Skeletal muscle tissue (tissue), 4 donors: Measurements from ENCODE around the gene SLFNL1. TPM values are rescaled to one million over a fixed set of nuclear protein-coding genes. Genes with fewer than 3 reads are reported as not detected.

Experiments used
- H3K27ac ChIP-seq: one replicate; pipeline ENCODE4 v1.7.0; 2013; ENCODE audit warnings: mild to moderate bottlenecking, low read depth, low read length, inconsistent platforms
- H3K27me3 ChIP-seq, 3 donors: one replicate each; pipeline ENCODE4 v1.7.0; 2013; ENCODE audit warnings: low read length in 3 of 3; ENCODE audit not compliant: control insufficient read depth in 3 of 3, insufficient read depth in 3 of 3
- H3K36me3 ChIP-seq, 3 donors: one replicate each; pipeline ENCODE4 v1.7.0; 2013; ENCODE audit warnings: low read length in 3 of 3; ENCODE audit not compliant: control insufficient read depth in 3 of 3, insufficient read depth in 3 of 3
- H3K4me1 ChIP-seq, 3 donors: one replicate each; pipeline ENCODE4 v1.7.0; 2013; ENCODE audit warnings: low read length in 3 of 3, mild to moderate bottlenecking in 3 of 3; ENCODE audit not compliant: control insufficient read depth in 3 of 3, insufficient read depth in 3 of 3
- H3K4me3 ChIP-seq, 3 donors: one replicate each; pipeline ENCODE4 v1.7.0; 2013; ENCODE audit warnings: low read length in 3 of 3
- H3K9ac ChIP-seq, 3 donors: one replicate each; pipeline ENCODE4 v1.7.0; 2013; ENCODE audit warnings: low read length in 3 of 3, mild to moderate bottlenecking in 3 of 3, moderate library complexity in 2 of 3, low read depth in 1 of 3
- H3K9me3 ChIP-seq, 3 donors: one replicate each; pipeline ENCODE4 v1.7.0; 2013; ENCODE audit warnings: low read length in 3 of 3; ENCODE audit not compliant: control insufficient read depth in 3 of 3
- total RNA-seq: library from RNA; depleted of rRNA; stranded (reverse); fragments of >200 nt; gene quantifications from one replicate; pipeline ENCODE4 v1.2.3, GENCODE V29; 2014
- donor health status: Osteomylitis.

SLFNL1 gene
- total RNA-seq, result 0.52 TPM

- Histone ChIP-seq H3K27me3 (no peaks in the 10 kb centered on the region), H3K4me1 (peaks cover 0 to 6% (median 4%) of the 10 kb centered on the region in 3 donors), H3K9me3 (no peaks in the 10 kb centered on the region), H3K27ac (no peak within 1 kb of the TSS), H3K4me3 (no peak within 1 kb of the TSS), H3K9ac (no peak within 1 kb of the TSS), H3K36me3 (peaks cover 10 to 12% (median 11%) of the 10 kb centered on the region in 3 donors)
Observed at GRCh38 chr1:41021526-41022308, at the start of gene SLFNL1. Gene SLFNL1 (minus strand): TSS chr1:41021725. CDS start chr1:41020660, 1,065 bp downstream.

- no peaks in the 10 kb centered on the region for H3K4me1 ChIP-seq
- H3K9me3 ChIP-seq, result no peaks in the 10 kb centered on the region
- H3K9ac ChIP-seq, result no peak overlapping the region
- H3K4me3 ChIP-seq, result no peak overlapping the region
- no peaks in the 10 kb centered on the region for H3K27me3 ChIP-seq
- H3K36me3 ChIP-seq, result peaks cover 0 to 14% (median 0%) of the 10 kb centered on the region in 3 donors
- H3K27ac ChIP-seq, result no peak overlapping the region
Observed at GRCh38 chr1:41056907-41057306, 35.4 kb upstream of the SLFNL1 start.

- no peaks in the 10 kb centered on the region for H3K9me3 ChIP-seq
- H3K4me1 ChIP-seq, result no peaks in the 10 kb centered on the region
- H3K4me3 ChIP-seq, result no peak overlapping the region
- H3K36me3 ChIP-seq, result peaks cover 7 to 18% (median 12%) of the 10 kb centered on the region in 3 donors
- H3K9ac ChIP-seq, result no peak overlapping the region
- H3K27ac ChIP-seq, result no peak overlapping the region
- no peaks in the 10 kb centered on the region for H3K27me3 ChIP-seq
Observed at GRCh38 chr1:41053316-41053715, 31.8 kb upstream of the SLFNL1 start.

- Histone ChIP-seq H3K9ac (no peak overlapping the region), H3K36me3 (peaks cover 7 to 30% (median 14%) of the 10 kb centered on the region in 3 donors), H3K4me1 (peaks cover 9 to 12% (median 11%) of the 10 kb centered on the region in 3 donors), H3K27me3 (no peaks in the 10 kb centered on the region), H3K9me3 (no peaks in the 10 kb centered on the region), H3K27ac (no peak overlapping the region), H3K4me3 (no peak overlapping the region)
Observed at GRCh38 chr1:41051022-41051421, 29.5 kb upstream of the SLFNL1 start.

GRCh38 chr1:41048540-41048939 is 27.0 kb upstream of the SLFNL1 start:
- H3K9ac ChIP-seq, result no peak overlapping the region

GRCh38 chr1:41046347-41046775 is 24.8 kb upstream of the SLFNL1 start:
- H3K9ac ChIP-seq, result peak overlapping the region; percentile 34 to 55 (median 45)
- H3K4me1 ChIP-seq, result peaks cover 22 to 36% (median 27%) of the 10 kb centered on the region in 3 donors
- H3K9me3 ChIP-seq, result no peaks in the 10 kb centered on the region
- no peaks in the 10 kb centered on the region for H3K27me3 ChIP-seq
- H3K27ac ChIP-seq, result peak overlapping the region; percentile 69
- H3K36me3 ChIP-seq, result peaks cover 5 to 26% (median 14%) of the 10 kb centered on the region in 3 donors
- peak overlapping the region; percentile 10 to 24 (median 12) for H3K4me3 ChIP-seq

More at GRCh38 chr1:41048540-41048939, 27.0 kb upstream of the SLFNL1 start:
- Histone ChIP-seq H3K4me1 (peaks cover 22 to 34% (median 27%) of the 10 kb centered on the region in 3 donors), H3K4me3 (no peak overlapping the region), H3K9me3 (no peaks in the 10 kb centered on the region), H3K27ac (no peak overlapping the region), H3K27me3 (no peaks in the 10 kb centered on the region), H3K36me3 (peaks cover 7 to 29% (median 14%) of the 10 kb centered on the region in 3 donors)

GRCh38 chr1:41045740-41046139 is 24.2 kb upstream of the SLFNL1 start:
- H3K9me3 ChIP-seq, result no peaks in the 10 kb centered on the region
- no peaks in the 10 kb centered on the region for H3K27me3 ChIP-seq
- H3K27ac ChIP-seq, result peak overlapping the region; percentile 69
- peaks cover 22 to 36% (median 27%) of the 10 kb centered on the region in 3 donors for H3K4me1 ChIP-seq
- H3K4me3 ChIP-seq, result peak overlapping the region; percentile 25 to 49 (median 28)
- H3K36me3 ChIP-seq, result peaks cover 5 to 22% (median 14%) of the 10 kb centered on the region in 3 donors
- H3K9ac ChIP-seq, result peak overlapping the region; percentile 25 to 66 (median 55)

- H3K36me3 ChIP-seq, result peaks cover 8 to 23% (median 16%) of the 10 kb centered on the region in 3 donors
Observed at GRCh38 chr1:41044187-41044586, 22.7 kb upstream of the SLFNL1 start.

GRCh38 chr1:41041614-41042270 is 20.2 kb upstream of the SLFNL1 start:
- no peak overlapping the region for H3K27ac ChIP-seq
- peaks cover 7 to 28% (median 21%) of the 10 kb centered on the region in 3 donors for H3K36me3 ChIP-seq
- no peaks in the 10 kb centered on the region for H3K9me3 ChIP-seq
- no peaks in the 10 kb centered on the region for H3K27me3 ChIP-seq
- peak overlapping the region in 1 of 3 donors; percentile 2 for H3K9ac ChIP-seq
- H3K4me1 ChIP-seq, result peaks cover 20 to 32% (median 23%) of the 10 kb centered on the region in 3 donors
- H3K4me3 ChIP-seq, result no peak overlapping the region

More at GRCh38 chr1:41044187-41044586, 22.7 kb upstream of the SLFNL1 start:
- Histone ChIP-seq H3K9ac (peak overlapping the region in 1 of 3 donors; percentile 34), H3K4me3 (peak overlapping the region in 1 of 3 donors; percentile 49), H3K9me3 (no peaks in the 10 kb centered on the region), H3K27me3 (no peaks in the 10 kb centered on the region), H3K4me1 (peaks cover 22 to 36% (median 27%) of the 10 kb centered on the region in 3 donors), H3K27ac (no peak overlapping the region)
